ENCODE data around the gene FUCA2.

The FUCA2 gene, protein sequence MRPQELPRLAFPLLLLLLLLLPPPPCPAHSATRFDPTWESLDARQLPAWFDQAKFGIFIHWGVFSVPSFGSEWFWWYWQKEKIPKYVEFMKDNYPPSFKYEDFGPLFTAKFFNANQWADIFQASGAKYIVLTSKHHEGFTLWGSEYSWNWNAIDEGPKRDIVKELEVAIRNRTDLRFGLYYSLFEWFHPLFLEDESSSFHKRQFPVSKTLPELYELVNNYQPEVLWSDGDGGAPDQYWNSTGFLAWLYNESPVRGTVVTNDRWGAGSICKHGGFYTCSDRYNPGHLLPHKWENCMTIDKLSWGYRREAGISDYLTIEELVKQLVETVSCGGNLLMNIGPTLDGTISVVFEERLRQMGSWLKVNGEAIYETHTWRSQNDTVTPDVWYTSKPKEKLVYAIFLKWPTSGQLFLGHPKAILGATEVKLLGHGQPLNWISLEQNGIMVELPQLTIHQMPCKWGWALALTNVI

DNA sequence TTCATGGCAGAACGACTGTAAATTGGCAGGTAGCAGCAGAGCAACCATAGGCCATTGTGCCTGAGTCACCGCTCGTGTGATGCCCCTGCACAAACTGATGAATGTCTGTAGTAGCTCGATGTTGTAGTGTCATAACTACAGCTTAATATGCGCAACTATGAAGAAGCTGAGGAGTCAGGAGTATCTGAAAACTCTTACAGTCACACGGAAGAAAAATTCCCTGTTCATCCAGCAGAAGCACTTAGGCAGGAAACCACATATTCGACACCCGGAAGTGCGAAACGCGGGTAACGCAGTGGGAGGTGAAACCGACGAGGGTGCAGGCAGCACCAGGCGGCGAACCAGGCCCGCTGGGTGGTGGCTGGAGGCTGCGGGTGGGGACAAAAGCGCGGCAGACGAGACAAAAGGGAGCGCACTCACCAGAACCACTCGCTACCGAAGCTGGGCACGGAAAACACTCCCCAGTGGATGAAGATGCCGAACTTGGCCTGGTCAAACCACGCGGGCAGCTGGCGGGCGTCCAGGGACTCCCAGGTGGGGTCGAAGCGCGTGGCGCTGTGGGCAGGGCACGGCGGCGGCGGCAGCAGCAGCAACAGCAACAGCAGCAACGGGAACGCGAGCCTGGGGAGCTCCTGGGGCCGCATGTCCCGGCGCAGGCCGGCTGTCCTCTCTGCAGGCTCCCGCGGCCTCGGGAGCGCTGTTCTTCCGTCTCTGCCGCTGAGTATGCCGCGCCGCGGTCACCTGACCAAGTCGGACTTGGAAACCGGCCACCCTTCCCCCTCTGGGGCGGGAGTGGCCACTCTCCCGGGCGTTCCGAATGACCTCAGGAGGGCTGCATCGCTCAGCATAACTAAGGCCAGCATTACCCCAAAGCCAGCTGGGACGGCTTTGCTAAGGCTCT is at the start of gene FUCA2:
FUCA2 (minus strand) TSS at position 730 of the 901 bp plus-strand sequence; CDS start at position 644, 86 bp downstream.
- DNase-seq (ENCODE audit: extremely low read depth in 1 of 2, low read depth in 1 of 2), result peak; percentile 22 to 45

DNA sequence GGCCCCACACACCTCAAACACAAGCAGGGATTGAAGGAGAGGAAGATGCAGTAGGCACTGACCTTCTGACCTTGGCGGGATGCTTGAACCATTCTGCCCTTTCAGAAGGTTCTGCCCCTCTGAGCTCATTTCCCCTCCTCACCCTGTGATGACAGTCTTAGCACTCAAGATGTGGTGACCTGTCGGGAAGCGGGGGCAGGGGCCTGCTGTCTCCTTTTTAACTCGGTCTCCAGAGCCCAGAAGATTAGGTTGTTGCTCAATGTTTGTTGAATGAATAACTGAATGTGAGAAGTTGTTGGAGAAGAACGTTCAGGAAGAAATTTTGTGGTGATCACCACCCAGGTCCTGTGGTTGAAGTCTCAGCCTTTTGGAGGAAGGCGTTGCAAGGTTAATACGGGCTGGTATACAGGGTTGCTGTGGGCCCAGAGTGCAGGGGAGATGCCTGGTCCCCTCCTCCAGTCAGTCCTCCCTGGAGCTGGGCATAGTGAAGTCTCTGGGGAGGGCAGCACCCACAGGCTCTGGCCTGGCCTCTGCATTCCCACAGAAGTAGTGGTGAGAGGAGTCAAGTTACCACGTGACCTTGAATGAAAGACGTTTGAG is 49.7 kb upstream of the FUCA2 start:
- no peak for DNase-seq (ENCODE audit: extremely low read depth in 1 of 2, low read depth in 1 of 2)

- DNase-seq (ENCODE audit: extremely low read depth in 1 of 2, low read depth in 1 of 2), result no peak
These were observed 47.6 kb upstream of the FUCA2 start for GRCh38 chr6:143559051-143559660.

DNA sequence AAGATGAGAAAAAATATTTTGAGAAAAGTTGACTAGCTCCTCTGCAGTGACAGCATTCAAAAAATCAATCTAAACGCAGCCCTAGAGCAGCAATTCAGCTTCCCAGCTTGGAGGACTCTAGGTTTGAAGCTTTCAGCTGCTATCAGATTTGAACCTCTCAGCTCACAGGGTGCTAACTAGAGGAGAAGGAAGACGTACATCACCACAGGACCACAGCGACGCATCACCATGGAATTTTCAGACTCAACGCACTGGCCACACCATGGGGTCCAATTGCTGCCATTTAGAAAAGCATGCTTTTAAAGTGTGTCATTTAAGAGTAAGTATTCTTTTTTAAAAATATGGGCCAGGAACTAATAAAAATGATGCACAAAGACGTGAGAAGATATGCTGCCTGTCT is 45.0 kb upstream of the FUCA2 start:
- no peak for DNase-seq (ENCODE audit: extremely low read depth in 1 of 2, low read depth in 1 of 2)

DNA sequence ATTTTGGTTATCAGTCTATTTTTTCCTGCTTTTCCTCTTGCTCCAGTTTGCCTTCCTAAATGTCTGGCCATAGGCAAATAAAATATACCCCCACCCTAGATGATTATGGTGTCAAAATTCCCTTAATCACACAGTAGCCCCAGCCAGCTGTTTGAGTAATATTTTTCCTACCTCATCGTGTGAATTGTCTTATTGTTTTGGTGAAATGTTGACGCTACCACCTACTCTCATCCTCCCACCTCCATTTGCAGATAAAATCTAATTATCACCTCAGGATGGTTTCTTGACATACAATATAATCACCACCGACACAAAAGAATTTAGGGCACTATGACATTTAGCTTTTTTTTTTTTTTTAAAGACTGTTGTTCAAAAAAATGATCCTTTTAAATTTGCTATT is 44.1 kb upstream of the FUCA2 start:
- no peak for DNase-seq (ENCODE audit: extremely low read depth in 1 of 2, low read depth in 1 of 2)

GRCh38 chr6:143555071-143555492 is 43.6 kb upstream of the FUCA2 start:
- no peak for DNase-seq (ENCODE audit: extremely low read depth in 1 of 2, low read depth in 1 of 2)

DNA sequence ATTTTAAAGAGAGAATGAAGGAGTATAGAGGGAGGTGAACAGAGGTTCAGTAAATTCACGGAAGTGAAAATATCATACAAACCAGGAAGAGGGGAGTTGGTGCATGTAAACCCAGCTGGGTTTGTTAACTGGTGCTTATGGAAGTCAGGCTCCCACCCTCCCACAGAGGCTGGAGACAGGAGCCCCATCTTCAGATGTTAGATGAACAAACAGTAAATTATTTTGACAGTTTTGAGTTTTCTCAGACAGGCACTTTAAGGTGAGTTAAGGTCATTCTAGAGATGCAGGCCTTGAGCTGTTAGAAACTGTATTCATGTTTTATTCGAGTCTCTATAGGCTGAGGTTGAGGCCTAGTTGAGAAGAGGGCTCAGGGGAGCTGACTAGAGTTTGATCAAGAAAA is 41.8 kb upstream of the FUCA2 start:
- no peak for DNase-seq (ENCODE audit: extremely low read depth in 1 of 2, low read depth in 1 of 2)

DNA sequence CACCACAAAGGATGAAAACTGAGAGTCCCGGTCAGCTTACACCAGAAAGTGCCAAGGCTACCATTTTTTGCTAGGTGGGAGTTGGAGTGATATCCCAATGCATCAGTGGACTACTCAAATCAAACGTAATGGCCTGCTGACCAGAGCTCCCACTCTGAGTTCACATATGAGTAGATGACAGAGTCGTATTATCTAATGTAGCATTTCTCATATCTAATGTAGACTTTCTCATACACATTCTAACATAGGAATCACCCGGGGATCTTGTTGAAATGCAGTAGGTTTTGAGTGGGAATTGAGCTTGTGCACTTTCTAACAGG is 38.4 kb upstream of the FUCA2 start:
- DNase-seq (ENCODE audit: extremely low read depth in 1 of 2, low read depth in 1 of 2), result no peak

GRCh38 chr6:143549221-143549948 is 37.9 kb upstream of the FUCA2 start:
- DNase-seq (ENCODE audit: extremely low read depth in 1 of 2, low read depth in 1 of 2), result no peak

DNA sequence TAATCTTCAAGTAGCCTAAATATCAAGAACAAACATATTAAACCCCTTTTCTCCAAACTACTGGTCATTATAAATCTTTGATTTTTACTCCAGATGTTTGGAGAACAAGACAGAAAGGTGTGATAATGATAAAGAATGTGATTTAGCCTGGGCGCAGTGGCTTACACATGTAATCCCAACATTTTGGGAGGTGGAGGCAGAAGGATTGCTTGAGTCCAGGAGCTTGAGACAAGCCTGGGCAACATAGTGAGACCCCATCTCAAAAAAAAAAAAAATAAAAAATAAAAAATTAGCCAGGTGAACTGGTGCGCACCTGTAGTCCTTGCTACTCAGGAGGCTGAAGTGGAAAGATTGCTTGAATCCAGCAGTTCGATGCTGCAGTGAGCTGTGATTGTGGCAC is 35.1 kb upstream of the FUCA2 start:
- no peak for DNase-seq (ENCODE audit: extremely low read depth in 1 of 2, low read depth in 1 of 2)

DNA sequence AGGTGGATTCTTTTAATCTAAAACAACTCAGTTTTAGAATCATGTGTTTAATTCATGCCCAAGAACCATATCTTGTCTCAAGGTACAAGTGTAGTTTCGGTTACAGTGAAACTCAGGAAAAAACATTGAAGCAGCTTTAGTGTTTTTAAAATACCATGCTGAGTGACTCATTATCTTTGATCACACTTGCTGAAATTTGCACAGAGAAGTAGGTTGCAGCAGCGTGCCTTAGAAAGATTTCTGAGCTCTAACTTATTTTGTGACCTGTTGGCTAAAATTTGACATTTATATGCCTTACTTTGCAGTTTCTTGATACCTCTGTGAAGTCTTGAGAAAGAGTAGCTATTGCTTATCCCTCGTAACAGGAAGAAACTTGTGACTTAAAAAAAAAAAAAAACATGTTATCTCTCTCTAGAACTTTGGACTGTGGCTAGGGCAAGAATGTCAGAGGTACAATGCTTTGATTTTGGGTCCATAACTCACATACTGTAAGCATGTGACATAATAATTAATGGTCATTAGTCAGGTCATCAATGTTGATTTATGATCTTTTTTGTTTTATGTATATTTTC is 34.5 kb upstream of the FUCA2 start:
- no peak for DNase-seq (ENCODE audit: extremely low read depth in 1 of 2, low read depth in 1 of 2)

- no peak for DNase-seq (ENCODE audit: extremely low read depth in 1 of 2, low read depth in 1 of 2)
These were observed 33.6 kb upstream of the FUCA2 start for GRCh38 chr6:143545165-143545564.

DNA sequence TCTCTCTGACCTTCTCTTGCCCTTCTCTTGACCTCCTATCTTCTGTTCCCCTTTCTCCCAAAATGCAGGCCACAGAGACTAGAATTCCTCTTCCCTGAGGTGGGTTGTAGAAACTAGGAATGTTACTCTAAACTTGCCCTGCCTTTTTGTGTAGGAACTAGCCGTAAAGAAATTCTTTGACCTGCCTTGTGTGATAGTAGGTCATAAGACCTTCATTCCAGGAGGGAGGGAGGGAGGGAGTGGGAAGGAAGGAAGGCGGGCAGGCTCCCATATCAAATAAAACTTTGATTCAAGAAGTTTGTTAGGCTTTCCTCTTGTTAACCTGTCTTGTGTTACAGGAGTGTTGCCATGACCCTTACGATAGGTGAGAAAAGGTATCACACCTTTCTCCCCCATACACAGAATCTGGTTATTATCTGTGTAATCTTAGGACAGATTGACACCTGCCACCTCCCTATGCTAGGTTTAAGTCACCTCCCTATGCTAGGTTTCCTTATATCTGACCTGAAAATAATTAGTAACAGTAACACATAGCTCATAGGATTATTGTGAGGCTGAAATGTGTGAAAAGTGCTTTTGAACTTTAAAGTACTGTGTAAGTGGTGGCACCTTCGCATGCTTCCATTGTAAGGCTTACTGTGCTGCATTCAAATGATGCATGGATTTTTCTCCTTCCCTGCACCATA is 32.6 kb upstream of the FUCA2 start:
- DNase-seq (ENCODE audit: extremely low read depth in 1 of 2, low read depth in 1 of 2), result no peak

GRCh38 chr6:143543435-143543834 is 31.9 kb upstream of the FUCA2 start:
- DNase-seq (ENCODE audit: extremely low read depth in 1 of 2, low read depth in 1 of 2), result no peak

GRCh38 chr6:143542888-143543287 is 31.4 kb upstream of the FUCA2 start:
- DNase-seq (ENCODE audit: extremely low read depth in 1 of 2, low read depth in 1 of 2), result no peak

DNA sequence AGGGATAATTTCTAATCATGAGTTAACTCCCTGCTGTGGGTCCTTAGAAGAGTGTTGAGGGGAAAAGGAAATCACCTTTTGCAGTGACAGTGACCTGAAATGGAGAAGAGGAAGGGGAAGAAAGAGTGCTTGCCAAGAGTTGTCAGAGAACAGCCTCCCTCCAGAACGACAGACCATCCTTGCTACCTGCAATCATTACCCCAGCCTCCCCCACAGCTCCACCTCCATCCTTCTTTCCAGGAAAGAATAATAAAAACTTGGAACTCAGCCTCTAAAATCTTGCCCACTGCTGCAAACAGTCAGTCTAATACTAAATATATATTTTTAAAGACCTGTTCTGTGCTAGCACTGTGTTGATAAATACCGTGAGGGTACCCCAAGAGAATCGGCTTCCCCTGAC is 28.7 kb upstream of the FUCA2 start:
- DNase-seq (ENCODE audit: extremely low read depth in 1 of 2, low read depth in 1 of 2), result no peak

GRCh38 chr6:143539734-143540133 is 28.2 kb upstream of the FUCA2 start:
- DNase-seq (ENCODE audit: extremely low read depth in 1 of 2, low read depth in 1 of 2), result no peak

DNA sequence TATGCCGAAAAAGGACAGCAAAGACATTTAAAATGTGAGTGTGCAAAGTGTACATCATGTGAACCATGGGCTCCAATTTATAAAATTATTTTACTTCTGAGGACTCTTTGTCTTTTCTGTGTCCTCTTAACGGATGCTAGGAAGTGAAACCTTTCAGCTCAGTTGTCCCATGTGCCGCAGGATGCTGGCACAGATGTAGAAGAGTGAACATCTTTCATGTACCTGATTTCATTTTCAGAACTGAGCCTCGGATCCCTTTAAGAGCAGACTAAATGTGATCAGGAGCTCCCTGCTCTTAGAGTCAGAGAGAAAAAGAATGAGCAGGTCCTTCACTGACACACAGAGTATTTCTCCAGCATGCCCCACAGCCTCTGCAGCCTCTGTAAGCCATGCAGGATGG is 27.6 kb upstream of the FUCA2 start:
- no peak for DNase-seq (ENCODE audit: extremely low read depth in 1 of 2, low read depth in 1 of 2)

DNA sequence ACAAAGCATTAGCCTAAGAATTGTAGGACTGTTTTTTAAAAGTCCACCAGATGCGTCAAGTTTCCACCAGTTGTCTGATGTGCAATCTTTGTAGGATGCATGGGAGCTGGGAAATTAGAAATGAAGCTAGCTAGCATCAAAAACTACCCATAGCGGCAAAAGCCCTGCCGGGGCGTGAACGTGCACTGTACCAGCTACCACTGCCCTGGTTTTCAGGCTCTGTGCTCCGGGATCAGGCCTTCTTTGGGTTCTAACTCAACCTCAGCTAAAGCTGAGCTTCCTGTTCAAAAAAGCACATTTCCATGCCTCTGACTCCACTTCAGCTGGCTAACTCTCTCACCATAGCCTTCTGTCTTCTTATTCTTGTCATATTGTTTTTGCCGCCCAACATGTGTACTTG is 26.9 kb upstream of the FUCA2 start:
- DNase-seq (ENCODE audit: extremely low read depth in 1 of 2, low read depth in 1 of 2), result no peak

Measured in activated CD8-positive, alpha-beta memory T cell treated with anti-CD3 and anti-CD28 coated beads for 1 hour (primary cell).